Activated effector memory CD4-positive, alpha-beta T cell treated with anti-CD3 and anti-CD28 coated beads, Interleukin-2, amount 50 U/mL, for 16 hours (primary cell): ENCODE data around the gene KDM4B.
"Not testable (repeated sequence)": the region's sequence is repeated elsewhere in the genome, so short reads cannot be mapped to it uniquely, and the experiment has no call there.

ENCODE experiments used
- DNase-seq: peaks from one replicate; pipeline ENCODE4 v3.0.0-alpha.2; 2020

The KDM4B gene

DNA sequence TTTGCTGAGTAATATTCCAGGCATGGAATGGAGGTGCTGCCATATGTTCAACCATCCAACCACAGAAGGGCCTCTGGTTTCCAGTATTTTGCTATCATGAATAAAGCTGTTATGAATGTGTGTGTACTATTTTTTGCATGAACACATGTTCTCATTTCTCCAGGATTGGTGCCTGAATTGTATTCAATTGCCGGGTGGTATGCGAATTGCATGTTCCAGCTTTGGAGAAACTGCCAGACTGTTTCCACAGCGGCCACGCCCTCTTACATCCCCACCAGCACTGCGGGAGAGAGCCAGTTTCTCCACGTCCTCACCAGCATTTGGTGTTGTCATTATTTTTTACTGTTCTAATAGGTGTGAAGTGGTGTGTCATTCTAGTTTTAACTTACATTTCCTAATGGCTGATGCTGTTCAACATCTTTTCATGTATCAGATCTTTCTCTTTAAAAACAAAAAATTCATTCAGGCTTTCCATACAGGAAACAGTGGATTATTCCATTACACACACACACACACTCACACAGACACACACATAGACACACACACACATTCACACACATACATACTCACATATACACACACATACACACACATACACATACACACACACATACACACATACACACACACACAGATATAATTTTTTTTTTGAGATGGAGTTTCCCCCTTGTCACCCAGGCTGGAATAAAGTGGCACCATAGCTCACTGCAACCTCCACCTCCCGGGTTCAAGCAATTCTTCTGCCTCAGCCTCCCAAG lies 217.6 kb downstream of the KDM4B start:
- DNase-seq: no peak

DNA sequence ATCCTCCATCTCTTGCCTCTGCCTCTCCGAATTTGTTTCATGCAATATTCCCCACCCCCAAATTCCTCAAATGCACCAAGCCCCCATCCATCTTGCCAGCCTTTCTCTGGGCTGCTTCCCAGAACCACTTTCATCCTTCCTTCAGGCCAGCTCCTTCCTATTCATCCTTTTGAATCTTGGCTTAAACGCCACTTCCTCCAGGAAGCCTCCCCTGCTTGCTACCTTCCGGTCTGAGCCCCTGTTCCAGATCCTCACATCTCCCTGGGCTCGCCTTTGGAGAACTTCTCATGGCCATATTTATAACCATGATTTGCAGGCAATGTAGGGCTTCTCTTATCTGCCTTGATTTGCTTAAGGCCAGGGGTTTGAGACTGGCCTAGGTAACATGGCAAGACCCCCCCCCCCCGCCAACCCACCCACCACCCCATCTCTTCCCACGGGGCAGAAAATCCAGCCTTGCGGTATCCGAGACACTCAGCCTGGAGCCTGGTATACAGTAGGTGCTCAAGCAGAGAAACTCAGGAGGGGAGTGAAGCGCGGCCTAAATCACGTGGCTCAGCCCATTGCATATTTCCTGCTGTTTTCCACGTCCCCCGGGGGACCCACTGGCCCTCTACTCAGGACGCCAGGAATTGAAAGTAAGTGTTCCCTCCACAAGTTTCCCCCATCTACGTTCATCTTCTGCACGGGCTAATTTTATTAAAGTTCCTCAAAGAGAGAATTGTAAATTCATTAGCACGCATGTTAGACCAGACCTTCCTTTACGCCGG lies 219.8 kb downstream of the KDM4B start:
- no peak for DNase-seq

DNA sequence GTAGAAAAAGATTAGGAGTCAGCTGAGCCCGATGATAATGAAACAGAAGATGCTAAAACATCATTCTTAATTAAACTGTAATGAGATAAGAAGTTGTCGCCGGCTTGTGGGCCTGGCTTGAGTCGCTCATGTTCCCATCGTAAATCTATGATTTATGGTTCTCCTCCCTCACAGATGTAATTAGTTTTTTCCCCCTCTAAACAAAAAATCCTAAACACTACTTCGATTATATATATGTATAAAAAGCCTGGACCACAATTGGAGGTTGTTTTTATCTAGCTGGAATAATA lies 220.3 kb downstream of the KDM4B start:
- DNase-seq: no peak

DNA sequence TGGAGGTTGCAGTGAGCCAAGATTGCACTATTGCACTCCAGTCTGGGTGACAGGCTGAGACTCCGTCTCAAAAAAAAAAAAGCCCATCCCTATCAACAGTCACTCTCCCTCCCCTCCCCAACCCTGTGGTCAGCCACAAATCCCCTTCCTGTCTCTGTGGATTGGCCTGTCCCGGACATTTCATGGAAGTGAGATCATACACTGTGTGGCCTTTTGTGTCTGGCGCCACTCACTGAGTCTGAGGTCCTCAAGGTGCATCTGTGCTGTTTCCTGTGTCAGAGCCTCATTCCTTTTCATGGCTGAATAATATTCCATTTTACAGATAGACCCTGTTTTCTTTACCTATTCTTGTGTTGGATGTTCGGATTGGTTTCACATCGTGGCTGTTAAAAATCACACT lies 222.2 kb downstream of the KDM4B start:
- no peak for DNase-seq

- no peak for DNase-seq
Observed at GRCh38 chr19:5192568-5192967, 223.7 kb downstream of the KDM4B start.

GRCh38 chr19:5193192-5193591 lies 224.3 kb downstream of the KDM4B start:
- DNase-seq: no peak

GRCh38 chr19:5194641-5195040 lies 225.7 kb downstream of the KDM4B start:
- no peak for DNase-seq

DNA sequence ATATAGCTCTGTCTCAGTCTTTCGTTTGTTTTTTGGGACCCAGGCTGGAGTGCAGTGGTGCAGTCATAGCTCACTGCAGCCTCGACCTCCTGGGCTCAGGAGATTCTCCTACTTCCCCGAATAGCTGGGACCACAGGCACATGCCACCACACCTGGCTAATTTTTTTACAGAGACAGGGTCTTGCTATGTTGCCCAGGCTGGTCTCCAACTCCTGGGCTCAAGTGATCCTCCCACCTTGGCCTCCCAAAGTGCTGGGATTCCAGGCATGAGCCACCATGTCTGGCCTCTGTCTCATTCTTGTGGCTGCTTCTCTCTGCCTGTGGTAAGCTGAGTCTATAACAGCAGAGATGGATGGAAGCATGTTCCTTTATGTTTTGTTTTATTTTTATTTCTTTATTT lies 226.7 kb downstream of the KDM4B start:
- not testable (repeated sequence) for DNase-seq

- DNase-seq: no peak
Observed at GRCh38 chr19:5196832-5197231, 227.9 kb downstream of the KDM4B start.

- no peak for DNase-seq
Observed at GRCh38 chr19:5200844-5201243, 231.9 kb downstream of the KDM4B start.

- DNase-seq: no peak
Observed at GRCh38 chr19:5202553-5202952, 233.6 kb downstream of the KDM4B start.
